A673 (cell line): ENCODE results near the gene DYNC2LI1.

ENCODE experiments used
- CTCF ChIP-seq: fragments of 300-800, 200-600 bp; sonication (generic); conservative IDR thresholded peaks from 2 replicates; pipeline ENCODE4 v1.5.1; 2017; ENCODE audit warnings: low read depth, mild to moderate bottlenecking, antibody characterized with exemption, low read length, moderate library complexity, mixed read lengths
- EZH2 ChIP-seq: fragments of 200-600 bp; sonication (generic); IDR thresholded peaks from 2 replicates; pipeline ENCODE4 v1.6.1; 2017; ENCODE audit warnings: borderline replicate concordance, low read depth, mild to moderate bottlenecking, mixed read lengths, antibody characterized with exemption, low read length; ENCODE audit not compliant: poor library complexity, severe bottlenecking

DNA sequence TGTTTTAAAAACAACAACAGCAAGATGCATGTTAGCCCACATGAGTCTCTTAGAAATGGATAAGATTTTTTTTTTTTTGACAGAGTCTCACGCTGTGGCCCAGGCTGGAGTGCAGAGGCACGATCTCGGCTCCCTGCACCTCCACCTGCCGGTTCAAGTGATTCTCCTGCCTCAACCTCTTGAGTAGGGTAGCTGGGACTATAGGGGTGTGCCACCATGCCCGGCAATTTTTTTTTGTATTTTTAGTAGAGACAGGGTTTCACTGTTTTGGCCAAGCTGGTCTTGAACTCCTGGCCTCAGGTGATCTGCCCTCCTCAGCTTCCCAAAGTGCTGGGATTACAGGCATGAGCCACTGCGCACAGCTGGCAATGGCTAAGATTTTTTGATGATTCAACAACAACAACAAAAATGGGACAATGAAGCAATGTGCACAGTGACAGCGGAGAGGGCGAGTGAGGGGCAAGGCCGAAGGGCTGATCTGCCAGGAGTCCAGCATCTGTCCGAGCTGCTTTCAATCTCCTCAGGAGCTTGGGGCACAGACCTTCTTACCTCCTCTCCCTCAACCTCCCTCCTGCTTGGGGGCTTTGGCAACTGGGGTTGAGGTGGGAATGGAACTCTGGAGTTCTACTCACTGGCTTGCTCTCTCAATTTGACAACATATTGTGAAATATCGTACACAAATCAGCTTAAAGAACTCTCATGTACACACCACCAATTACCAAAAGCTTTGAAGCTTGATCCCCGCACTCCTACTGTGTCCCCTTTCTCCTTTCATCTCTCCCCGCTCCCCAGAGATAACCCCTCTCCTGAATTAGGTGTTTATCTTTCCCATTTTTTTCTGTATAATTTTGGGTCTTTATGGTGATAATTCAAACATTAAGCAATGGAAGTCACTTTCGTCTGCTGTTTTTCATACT, 68.4 kb downstream of the DYNC2LI1 start:
- TF ChIP-seq CTCF (no peak), EZH2 (no peak)
